DND-41 (cell line): Measurements from ENCODE around the gene ZDHHC14.

ENCODE experiments used
- EZH2 ChIP-seq: IDR thresholded peaks from 3 replicates; pipeline ENCODE4 v1.6.1; 2012; ENCODE audit warnings: borderline replicate concordance, low read depth, mild to moderate bottlenecking, moderate library complexity, low read length, inconsistent platforms; ENCODE audit not compliant: severe bottlenecking
- TF ChIP-seq, protein P1 (sequence below): IDR thresholded peaks from 2 replicates; pipeline ENCODE4 v1.5.1; 2012; ENCODE audit warnings: borderline replicate concordance, low read length, moderate library complexity, mild to moderate bottlenecking; ENCODE audit not compliant: poor library complexity, severe bottlenecking; ENCODE audit errors: extremely low read depth

DNA sequence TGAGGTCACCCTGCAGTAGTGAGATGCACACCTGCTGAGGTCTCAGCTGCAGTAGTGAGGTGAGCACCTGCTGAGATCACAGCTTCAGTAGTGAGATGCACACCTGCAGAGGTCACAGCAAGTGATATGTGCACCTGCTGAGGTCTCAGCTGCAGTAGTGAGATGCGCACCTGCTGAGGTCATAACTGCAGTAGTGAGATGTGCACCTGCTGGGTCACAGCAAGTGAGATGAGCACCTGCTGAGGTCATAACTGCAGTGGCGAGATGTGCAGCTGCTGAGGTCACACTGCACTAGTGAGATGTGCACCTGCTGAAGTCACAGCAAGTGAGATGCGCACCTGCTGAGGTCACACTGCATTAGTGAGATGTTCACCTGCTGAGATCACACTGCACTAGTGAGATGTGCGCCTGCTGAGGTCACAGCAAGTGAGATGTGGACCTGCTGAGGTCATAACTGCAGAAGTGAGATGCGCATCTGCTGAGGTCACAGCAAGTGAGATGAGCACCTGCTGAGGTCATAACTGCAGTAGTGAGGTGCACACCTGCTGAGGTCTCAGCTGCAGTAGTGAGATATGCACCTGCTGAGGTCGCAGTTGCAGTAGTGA, 20.8 kb downstream of the ZDHHC14 start:
- TF ChIP-seq, protein P1, sequence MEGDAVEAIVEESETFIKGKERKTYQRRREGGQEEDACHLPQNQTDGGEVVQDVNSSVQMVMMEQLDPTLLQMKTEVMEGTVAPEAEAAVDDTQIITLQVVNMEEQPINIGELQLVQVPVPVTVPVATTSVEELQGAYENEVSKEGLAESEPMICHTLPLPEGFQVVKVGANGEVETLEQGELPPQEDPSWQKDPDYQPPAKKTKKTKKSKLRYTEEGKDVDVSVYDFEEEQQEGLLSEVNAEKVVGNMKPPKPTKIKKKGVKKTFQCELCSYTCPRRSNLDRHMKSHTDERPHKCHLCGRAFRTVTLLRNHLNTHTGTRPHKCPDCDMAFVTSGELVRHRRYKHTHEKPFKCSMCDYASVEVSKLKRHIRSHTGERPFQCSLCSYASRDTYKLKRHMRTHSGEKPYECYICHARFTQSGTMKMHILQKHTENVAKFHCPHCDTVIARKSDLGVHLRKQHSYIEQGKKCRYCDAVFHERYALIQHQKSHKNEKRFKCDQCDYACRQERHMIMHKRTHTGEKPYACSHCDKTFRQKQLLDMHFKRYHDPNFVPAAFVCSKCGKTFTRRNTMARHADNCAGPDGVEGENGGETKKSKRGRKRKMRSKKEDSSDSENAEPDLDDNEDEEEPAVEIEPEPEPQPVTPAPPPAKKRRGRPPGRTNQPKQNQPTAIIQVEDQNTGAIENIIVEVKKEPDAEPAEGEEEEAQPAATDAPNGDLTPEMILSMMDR, result no peak
- no peak for TF ChIP-seq EZH2
